ENCODE data around the gene NUDC. TPM values are rescaled to one million over a fixed set of nuclear protein-coding genes. Genes with fewer than 3 reads are reported as not detected.

Gene NUDC
- polyA plus RNA-seq, 1 of the 3 experiments (the other 2 are of a cell fraction), result 153 TPM

GRCh38 chr1:26889551-26890466 is 31.7 kb upstream of the NUDC start, which contains the start of gene GPN2:
GPN2 (minus strand) TSS chr1:26890283; CDS start chr1:26890096, 187 bp downstream.
- Histone ChIP-seq H3K9ac (peak within 1 kb of the TSS; percentile 91), H2AFZ (ENCODE audit: low read depth) (peak within 1 kb of the TSS; percentile 95; the same call in 1 of the 2 replicates), H3K4me2 (peak within 1 kb of the TSS; percentile 97), H3K9me2 (no peaks in the 10 kb centered on the region), H3K79me2 (ENCODE audit: insufficient read depth) (peaks cover 40% of the 10 kb centered on the region), H3K36me3 (replicated peaks in 1 of 2; ENCODE audit: control insufficient read depth in 1 of 2, insufficient read depth in 2 of 2, low read length in 1 of 2) (peaks cover 44 to 48% of the 10 kb centered on the region in 2 experiments), H3K4me1 (ENCODE audit: control insufficient read depth in 1 of 2, insufficient read depth in 2 of 2, low read depth in 1 of 2, low read length in 1 of 2) (peaks cover 0 to 16% of the 10 kb centered on the region in 2 experiments; a peak in 2 of 4 replicates), H3K27ac (ENCODE audit: low read depth in 2 of 2, low read length in 1 of 2) (peak within 1 kb of the TSS; percentile 84 to 88), H3K4me3 (ENCODE audit: low read depth in 2 of 2, low read length in 1 of 2) (peak within 1 kb of the TSS; percentile 87 to 95), H3K27me3 (ENCODE audit: insufficient read depth) (no peaks in the 10 kb centered on the region), H3K9me3 (no peaks in the 10 kb centered on the region), H4K20me1 (ENCODE audit: insufficient read depth) (no peaks in the 10 kb centered on the region; the same call in 1 of the 2 replicates), H3F3A (replicated peaks; ENCODE audit: insufficient read depth) (peaks cover 13% of the 10 kb centered on the region)
- ChIA-PET POLR2A (interaction anchor here (0.9 to 1.9 kb wide), 7 partner anchors 10 to 458 kb away, joined by 3 to 17 read pairs (median 4); partner anchors contain the start of genes DHDDS, GPATCH3 and NUDC), CTCF (interaction anchor here (0.8 to 2.0 kb wide), 5 partner anchors 11 to 288 kb away, joined by 3 to 9 read pairs (median 3); partner anchors contain the start of genes GPATCH3 and NUDC)
- WGBS (ENCODE audit: low lambda C conversion rate), result 2% methylated on average over 17 of the region's 89 CpGs
- DNase-seq, result peak; percentile 93
- TF ChIP-seq PBX3 (IDR thresholded peaks at IDR 0.05) (peak; percentile 41; the same call in 1 of the 2 replicates), MAX (IDR thresholded peaks at IDR 0.05; ENCODE audit: low read depth) (peak; percentile 55; the same call in 1 of the 2 replicates), NFIC (IDR thresholded peaks at IDR 0.05; ENCODE audit: borderline replicate concordance) (no peak), IRF3 (IDR thresholded peaks at IDR 0.05; ENCODE audit: low read depth, low read length) (no peak), RAD21 (IDR thresholded peaks at IDR 0.05; ENCODE audit: low read length) (no peak), JUND (IDR thresholded peaks at IDR 0.05) (no peak), CHD2 (IDR thresholded peaks at IDR 0.05; ENCODE audit: low read length, partially characterized antibody) (peak; percentile 79), RFX5 (IDR thresholded peaks at IDR 0.05; ENCODE audit: low read length) (no peak), SIN3A (IDR thresholded peaks at IDR 0.05; ENCODE audit: borderline replicate concordance, low read depth, low read length) (no peak), REST (IDR thresholded peaks at IDR 0.05; ENCODE audit: low read depth, low read length) (no peak), USF2 (IDR thresholded peaks at IDR 0.05; ENCODE audit: borderline replicate concordance, low read depth, low read length) (no peak), MXI1 (IDR thresholded peaks at IDR 0.05; ENCODE audit: low read depth, low read length) (peak; percentile 68), TCF12 (IDR thresholded peaks at IDR 0.05) (no peak), RCOR1 (IDR thresholded peaks at IDR 0.05; ENCODE audit: low read length) (no peak), NRF1 (IDR thresholded peaks at IDR 0.05; ENCODE audit: low read depth, low read length) (peak; percentile 62), EP300 (IDR thresholded peaks at IDR 0.05; ENCODE audit: borderline replicate concordance in 1 of 2, low read depth in 1 of 2, low read length in 1 of 2) (no peak), CTCF (IDR thresholded peaks at IDR 0.05) (no peak), ELF1 (IDR thresholded peaks at IDR 0.05) (peak; percentile 77), TEAD4 (IDR thresholded peaks at IDR 0.05; ENCODE audit: borderline replicate concordance, insufficient read depth) (no peak)
- TF ChIP-seq, protein P1, sequence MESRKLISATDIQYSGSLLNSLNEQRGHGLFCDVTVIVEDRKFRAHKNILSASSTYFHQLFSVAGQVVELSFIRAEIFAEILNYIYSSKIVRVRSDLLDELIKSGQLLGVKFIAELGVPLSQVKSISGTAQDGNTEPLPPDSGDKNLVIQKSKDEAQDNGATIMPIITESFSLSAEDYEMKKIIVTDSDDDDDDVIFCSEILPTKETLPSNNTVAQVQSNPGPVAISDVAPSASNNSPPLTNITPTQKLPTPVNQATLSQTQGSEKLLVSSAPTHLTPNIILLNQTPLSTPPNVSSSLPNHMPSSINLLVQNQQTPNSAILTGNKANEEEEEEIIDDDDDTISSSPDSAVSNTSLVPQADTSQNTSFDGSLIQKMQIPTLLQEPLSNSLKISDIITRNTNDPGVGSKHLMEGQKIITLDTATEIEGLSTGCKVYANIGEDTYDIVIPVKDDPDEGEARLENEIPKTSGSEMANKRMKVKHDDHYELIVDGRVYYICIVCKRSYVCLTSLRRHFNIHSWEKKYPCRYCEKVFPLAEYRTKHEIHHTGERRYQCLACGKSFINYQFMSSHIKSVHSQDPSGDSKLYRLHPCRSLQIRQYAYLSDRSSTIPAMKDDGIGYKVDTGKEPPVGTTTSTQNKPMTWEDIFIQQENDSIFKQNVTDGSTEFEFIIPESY (IDR thresholded peaks at IDR 0.05; ENCODE audit: borderline replicate concordance, low read depth), result peak; percentile 65; the same call in 1 of the 2 replicates

Measured in SK-N-SH (cell line).